Mesothelial cell of epicardium (in vitro differentiated cells): Measurements from ENCODE around the gene HS6ST3. TPM values are rescaled to one million over a fixed set of nuclear protein-coding genes. Genes with fewer than 3 reads are reported as not detected.
A peak's percentile ranks its signal among the peaks of the same experiment; 100 is the strongest.
"Not testable (repeated sequence)": the region's sequence is repeated elsewhere in the genome, so short reads cannot be mapped to it uniquely, and the experiment has no call there.

Experiments
- DNase-seq, 2 experiments: peaks; one replicate each; pipeline ENCODE4 v3.0.0; 2021; ENCODE audit warnings: low spot score in 2 of 2; ENCODE audit not compliant: unreplicated experiment in 2 of 2
- H3K27ac Mint-ChIP-seq: 2 replicates; pipeline ENCODE4 v1.8.0; 2021; ENCODE audit warnings: mixed read lengths
- H3K27me3 Mint-ChIP-seq: 2 replicates; pipeline ENCODE4 v1.8.0; 2021; ENCODE audit warnings: low read depth, mixed read lengths
- H3K36me3 Mint-ChIP-seq: 2 replicates; pipeline ENCODE4 v1.8.0; 2021; ENCODE audit warnings: mixed read lengths
- H3K4me1 Mint-ChIP-seq: 2 replicates; pipeline ENCODE4 v1.8.0; 2021; ENCODE audit warnings: mixed read lengths
- H3K4me3 Mint-ChIP-seq: 2 replicates; pipeline ENCODE4 v1.8.0; 2021; ENCODE audit warnings: mild to moderate bottlenecking, moderate library complexity, mixed read lengths
- H3K9me3 Mint-ChIP-seq: 2 replicates; pipeline ENCODE4 v1.8.0; 2021; ENCODE audit warnings: mixed read lengths
- total RNA-seq: library from RNA; stranded (reverse); gene quantifications from 3 replicates; pipeline ENCODE4 v1.2.1, GENCODE V29; 2021
- TF ChIP-seq, protein P1 (sequence below): fragments of 200-600 bp; sonication (generic); IDR thresholded peaks from one replicate; pipeline ENCODE4 v1.5.0; 2021; ENCODE audit warnings: antibody characterized with exemption; ENCODE audit not compliant: unreplicated experiment

Gene HS6ST3
- total RNA-seq, 1 donor from 2014 or later = 0.60 TPM

GRCh38 chr13:96771486-96772367, 681.8 kb downstream of the HS6ST3 start:
- Mint-ChIP-seq H3K36me3 (no peaks in the 10 kb centered on the region), H3K27ac (peak overlapping the region; percentile 35), H3K4me1 (peaks cover 43% of the 10 kb centered on the region)

GRCh38 chr13:96772426-96772825, 682.5 kb downstream of the HS6ST3 start:
- Mint-ChIP-seq H3K27ac (no peak overlapping the region), H3K27me3 (peaks cover 16% of the 10 kb centered on the region), H3K4me1 (peaks cover 41% of the 10 kb centered on the region), H3K9me3 (peaks cover 8% of the 10 kb centered on the region), H3K36me3 (no peaks in the 10 kb centered on the region), H3K4me3 (no peak overlapping the region)
- DNase-seq = no peak
- TF ChIP-seq, protein P1, sequence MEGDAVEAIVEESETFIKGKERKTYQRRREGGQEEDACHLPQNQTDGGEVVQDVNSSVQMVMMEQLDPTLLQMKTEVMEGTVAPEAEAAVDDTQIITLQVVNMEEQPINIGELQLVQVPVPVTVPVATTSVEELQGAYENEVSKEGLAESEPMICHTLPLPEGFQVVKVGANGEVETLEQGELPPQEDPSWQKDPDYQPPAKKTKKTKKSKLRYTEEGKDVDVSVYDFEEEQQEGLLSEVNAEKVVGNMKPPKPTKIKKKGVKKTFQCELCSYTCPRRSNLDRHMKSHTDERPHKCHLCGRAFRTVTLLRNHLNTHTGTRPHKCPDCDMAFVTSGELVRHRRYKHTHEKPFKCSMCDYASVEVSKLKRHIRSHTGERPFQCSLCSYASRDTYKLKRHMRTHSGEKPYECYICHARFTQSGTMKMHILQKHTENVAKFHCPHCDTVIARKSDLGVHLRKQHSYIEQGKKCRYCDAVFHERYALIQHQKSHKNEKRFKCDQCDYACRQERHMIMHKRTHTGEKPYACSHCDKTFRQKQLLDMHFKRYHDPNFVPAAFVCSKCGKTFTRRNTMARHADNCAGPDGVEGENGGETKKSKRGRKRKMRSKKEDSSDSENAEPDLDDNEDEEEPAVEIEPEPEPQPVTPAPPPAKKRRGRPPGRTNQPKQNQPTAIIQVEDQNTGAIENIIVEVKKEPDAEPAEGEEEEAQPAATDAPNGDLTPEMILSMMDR = no peak

More at GRCh38 chr13:96771486-96772367, 681.8 kb downstream of the HS6ST3 start:
- DNase-seq = no peak
- peaks cover 16% of the 10 kb centered on the region for H3K27me3 Mint-ChIP-seq
- no peak overlapping the region for H3K4me3 Mint-ChIP-seq
- TF ChIP-seq, protein P1 = no peak
- H3K9me3 Mint-ChIP-seq = peaks cover 4% of the 10 kb centered on the region

DNA sequence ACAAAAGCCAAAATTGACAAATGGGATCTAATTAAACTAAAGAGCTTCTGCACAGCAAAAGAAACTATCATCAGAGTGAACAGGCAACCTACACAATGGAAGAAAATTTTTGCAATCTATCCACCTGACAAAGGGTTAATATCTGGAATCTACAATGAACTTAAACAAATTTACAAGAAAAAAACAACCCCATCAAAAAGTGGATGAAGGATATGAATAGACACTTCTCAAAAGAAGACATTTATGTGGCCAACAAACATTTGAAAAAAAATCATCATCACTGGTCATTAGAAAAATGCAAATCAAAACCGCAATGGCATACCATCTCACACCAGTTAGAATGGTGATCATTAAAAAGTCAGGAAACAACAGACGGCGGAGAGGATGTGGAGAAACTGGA, 688.4 kb downstream of the HS6ST3 start:
- H3K27ac Mint-ChIP-seq = not testable (repeated sequence)

DNA sequence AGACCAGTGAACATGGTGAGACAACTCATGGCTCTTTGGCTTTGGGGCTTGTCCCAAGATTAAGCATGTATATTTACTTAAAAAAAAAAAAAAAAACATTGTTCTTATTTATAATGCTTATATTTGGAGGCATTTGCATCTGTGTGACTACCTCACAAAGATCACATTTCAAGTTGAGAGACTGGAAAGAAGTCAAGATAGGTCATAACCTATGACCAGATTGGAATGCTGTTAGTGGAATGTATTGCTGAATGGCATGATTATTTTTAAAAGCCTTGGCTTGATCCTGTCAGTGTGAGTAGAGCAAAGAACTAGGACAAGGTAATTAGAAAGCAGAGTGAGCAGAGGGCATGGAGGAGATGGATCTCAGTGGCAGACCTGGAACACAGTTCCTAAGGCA, 689.8 kb downstream of the HS6ST3 start:
- Mint-ChIP-seq H3K27ac (no peak overlapping the region), H3K36me3 (peaks cover 2% of the 10 kb centered on the region), H3K4me3 (no peak overlapping the region), H3K9me3 (peaks cover 16% of the 10 kb centered on the region), H3K4me1 (peaks cover 4% of the 10 kb centered on the region), H3K27me3 (peaks cover 13% of the 10 kb centered on the region)
- DNase-seq = no peak
- TF ChIP-seq, protein P1 = no peak

More for the DNA sequence above, 688.4 kb downstream of the HS6ST3 start:
- H3K4me1 Mint-ChIP-seq, H3K4me3 Mint-ChIP-seq, DNase-seq, H3K36me3 Mint-ChIP-seq: not testable (repeated sequence)
- H3K9me3 Mint-ChIP-seq = peaks cover 19% of the 10 kb centered on the region
- H3K27me3 Mint-ChIP-seq = peaks cover 16% of the 10 kb centered on the region

DNA sequence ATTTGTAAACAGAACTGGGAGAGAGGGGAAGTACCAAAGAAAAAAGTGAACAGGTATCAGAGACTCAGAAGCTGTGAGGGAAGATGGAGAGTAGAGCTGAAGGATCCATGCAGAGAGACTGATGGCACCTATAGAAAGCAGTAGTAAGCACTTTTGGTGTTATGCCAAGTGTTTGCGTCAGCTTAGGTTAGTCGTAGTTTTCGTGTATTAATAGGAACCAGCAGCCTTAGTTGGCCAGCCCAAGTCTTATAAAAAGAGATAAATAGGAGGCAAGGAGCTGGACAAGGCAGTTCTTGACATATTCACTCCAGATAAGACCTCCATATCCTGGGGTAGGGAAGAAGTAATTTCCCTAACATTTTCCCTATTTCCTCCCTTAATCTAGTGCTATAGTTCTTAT, 690.2 kb downstream of the HS6ST3 start:
- no peak for DNase-seq
- H3K4me1 Mint-ChIP-seq = peaks cover 4% of the 10 kb centered on the region
- peaks cover 13% of the 10 kb centered on the region for H3K27me3 Mint-ChIP-seq
- H3K9me3 Mint-ChIP-seq = peaks cover 16% of the 10 kb centered on the region
- no peak overlapping the region for H3K27ac Mint-ChIP-seq
- H3K36me3 Mint-ChIP-seq = peaks cover 2% of the 10 kb centered on the region
- TF ChIP-seq, protein P1 = no peak
- H3K4me3 Mint-ChIP-seq = no peak overlapping the region

GRCh38 chr13:96781141-96781540, 691.2 kb downstream of the HS6ST3 start:
- no peak overlapping the region for H3K27ac Mint-ChIP-seq
- peaks cover 16% of the 10 kb centered on the region for H3K9me3 Mint-ChIP-seq
- H3K4me1 Mint-ChIP-seq = peaks cover 4% of the 10 kb centered on the region
- peaks cover 2% of the 10 kb centered on the region for H3K36me3 Mint-ChIP-seq
- H3K27me3 Mint-ChIP-seq = peaks cover 7% of the 10 kb centered on the region
- DNase-seq = no peak
- no peak overlapping the region for H3K4me3 Mint-ChIP-seq
- TF ChIP-seq, protein P1 = no peak
